ENCODE results near the gene SURF1.
"Not testable (repeated sequence)": the region's sequence is repeated elsewhere in the genome, so short reads cannot be mapped to it uniquely, and the experiment has no call there.

Gene SURF1

GRCh38 chr9:133342570-133342969 is 13.7 kb downstream of the SURF1 start:
- DNase-seq (ENCODE audit: low spot score): no peak

GRCh38 chr9:133342069-133342406 is 14.2 kb downstream of the SURF1 start:
- no peak for DNase-seq (ENCODE audit: low spot score)

- no peak for DNase-seq (ENCODE audit: low spot score)
Measured at GRCh38 chr9:133341369-133342068, 14.8 kb downstream of the SURF1 start.

GRCh38 chr9:133340916-133341315 is 15.4 kb downstream of the SURF1 start:
- DNase-seq (ENCODE audit: low spot score): no peak

- no peak for DNase-seq (ENCODE audit: low spot score)
Measured at GRCh38 chr9:133340256-133340655, 16.0 kb downstream of the SURF1 start.

- no peak for DNase-seq (ENCODE audit: low spot score)
Measured at GRCh38 chr9:133339641-133340040, 16.6 kb downstream of the SURF1 start.

GRCh38 chr9:133335924-133336811 is 20.1 kb downstream of the SURF1 start, which contains the start of gene SURF6:
TSS of gene SURF6 (minus strand) at chr9:133336188. CDS start at chr9:133336132, 56 bp downstream.
- peak; percentile 93 for DNase-seq (ENCODE audit: low spot score)

- not testable (repeated sequence) for DNase-seq (ENCODE audit: low spot score)
Measured at GRCh38 chr9:133334888-133335287, 21.4 kb downstream of the SURF1 start.

GRCh38 chr9:133334161-133334560 is 22.1 kb downstream of the SURF1 start:
- no peak for DNase-seq (ENCODE audit: low spot score)

- DNase-seq (ENCODE audit: low spot score): no peak
Measured at GRCh38 chr9:133333566-133333965, 22.7 kb downstream of the SURF1 start.

- DNase-seq (ENCODE audit: low spot score): no peak
Measured at GRCh38 chr9:133333011-133333410, 23.3 kb downstream of the SURF1 start.

GRCh38 chr9:133332381-133332730 is 23.9 kb downstream of the SURF1 start:
- no peak for DNase-seq (ENCODE audit: low spot score)

GRCh38 chr9:133331641-133332380 is 24.5 kb downstream of the SURF1 start:
- no peak for DNase-seq (ENCODE audit: low spot score)

GRCh38 chr9:133331221-133331620 is 25.1 kb downstream of the SURF1 start:
- DNase-seq (ENCODE audit: low spot score): no peak

GRCh38 chr9:133329306-133330156 is 26.8 kb downstream of the SURF1 start:
- DNase-seq (ENCODE audit: low spot score): not testable (repeated sequence)

GRCh38 chr9:133327834-133328484 is 28.3 kb downstream of the SURF1 start:
- no peak for DNase-seq (ENCODE audit: low spot score)

GRCh38 chr9:133327021-133327420 is 29.3 kb downstream of the SURF1 start:
- DNase-seq (ENCODE audit: low spot score): not testable (repeated sequence)

GRCh38 chr9:133323991-133324703 is 32.1 kb downstream of the SURF1 start:
- DNase-seq (ENCODE audit: low spot score): no peak

- DNase-seq (ENCODE audit: low spot score): no peak
Measured at GRCh38 chr9:133323211-133323610, 33.1 kb downstream of the SURF1 start.

GRCh38 chr9:133322701-133323100 is 33.6 kb downstream of the SURF1 start:
- no peak for DNase-seq (ENCODE audit: low spot score)
